Spinal cord (tissue), 10 donors: ENCODE data around the gene MPO. TPM values are rescaled to one million over a fixed set of nuclear protein-coding genes. Genes with fewer than 3 reads are reported as not detected.

Experiments
- DNase-seq, 6 donors: peaks; one replicate each; pipeline versions ENCODE4 v3.0.0 to v3.0.0-alpha.2; 2013 to 2015; ENCODE audit warnings: low spot score in 6 of 6, low read depth in 4 of 6
- H3K27ac ChIP-seq: one replicate; pipeline ENCODE4 v1.5.1; 2013; ENCODE audit warnings: low read depth, low read length, control low read depth
- H3K27me3 ChIP-seq: one replicate; pipeline ENCODE4 v1.6.1; 2013; ENCODE audit warnings: low read length; ENCODE audit not compliant: control insufficient read depth, insufficient read depth
- H3K36me3 ChIP-seq: one replicate; pipeline ENCODE4 v1.6.1; 2013; ENCODE audit warnings: low read length; ENCODE audit not compliant: control insufficient read depth, insufficient read depth
- H3K4me1 ChIP-seq: one replicate; pipeline ENCODE4 v1.6.1; 2013; ENCODE audit warnings: low read length; ENCODE audit not compliant: control insufficient read depth, insufficient read depth
- H3K4me3 ChIP-seq: one replicate; pipeline ENCODE4 v1.5.1; 2013; ENCODE audit warnings: low read depth, low read length, control low read depth
- H3K9me3 ChIP-seq: one replicate; pipeline ENCODE4 v1.6.1; 2013; ENCODE audit warnings: low read length; ENCODE audit not compliant: control insufficient read depth, insufficient read depth
- WGBS: methylation state at CpG from one replicate; pipeline ENCODE4 v1.1.5; 2013; ENCODE audit warnings: missing lambda C conversion rate; ENCODE audit not compliant: insufficient coverage; 5-methylcytosine and 5-hydroxymethylcytosine counted together
- polyA plus RNA-seq, 2 donors: library from polyadenylated mRNA; unstranded; fragments of 120-200 nt; gene quantifications; one replicate each; pipeline ENCODE4 v1.2.1, GENCODE V29; 2013; ENCODE audit not compliant: insufficient read length in 2 of 2
- total RNA-seq, 2 donors: library from RNA; depleted of rRNA in 1 of 2; stranded (reverse); fragments of 120-200 nt in 1 of 2; fragments of >200 nt in 1 of 2; gene quantifications; one replicate each; pipeline versions ENCODE4 v1.2.3 to v1.2.4, GENCODE V29; 2013 to 2014
- donor health status: healthy.

The MPO gene
- total and polyA plus RNA-seq, 4 donors: 1.9 to 71.2 (median 4.8) TPM

DNA sequence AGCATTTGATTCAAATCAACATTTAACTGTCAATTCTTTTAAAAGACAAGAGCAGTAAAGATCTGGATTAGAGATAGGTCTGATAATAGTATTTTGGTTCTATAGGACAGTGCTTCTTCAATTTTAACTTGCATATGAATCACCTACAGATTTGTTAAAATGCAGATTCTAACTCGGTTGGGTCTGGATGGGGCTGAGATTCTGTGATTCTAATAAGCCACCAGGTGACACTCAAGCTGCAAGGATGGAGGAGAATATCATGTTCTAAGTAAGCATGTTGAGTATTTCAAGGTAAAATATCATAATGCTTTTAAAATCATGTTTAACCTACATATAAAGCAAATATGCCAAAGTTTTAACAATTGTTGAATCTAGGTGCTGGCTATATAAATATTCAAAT lies 32.1 kb upstream of the MPO start:
- Histone ChIP-seq H3K27ac (no peak overlapping the region), H3K36me3 (peaks cover 79% of the 10 kb centered on the region), H3K27me3 (no peaks in the 10 kb centered on the region), H3K4me1 (no peaks in the 10 kb centered on the region), H3K4me3 (no peak overlapping the region), H3K9me3 (no peaks in the 10 kb centered on the region)
- DNase-seq: no peak
- WGBS: no CpG with 5 or more reads among the region's 1 CpG

DNA sequence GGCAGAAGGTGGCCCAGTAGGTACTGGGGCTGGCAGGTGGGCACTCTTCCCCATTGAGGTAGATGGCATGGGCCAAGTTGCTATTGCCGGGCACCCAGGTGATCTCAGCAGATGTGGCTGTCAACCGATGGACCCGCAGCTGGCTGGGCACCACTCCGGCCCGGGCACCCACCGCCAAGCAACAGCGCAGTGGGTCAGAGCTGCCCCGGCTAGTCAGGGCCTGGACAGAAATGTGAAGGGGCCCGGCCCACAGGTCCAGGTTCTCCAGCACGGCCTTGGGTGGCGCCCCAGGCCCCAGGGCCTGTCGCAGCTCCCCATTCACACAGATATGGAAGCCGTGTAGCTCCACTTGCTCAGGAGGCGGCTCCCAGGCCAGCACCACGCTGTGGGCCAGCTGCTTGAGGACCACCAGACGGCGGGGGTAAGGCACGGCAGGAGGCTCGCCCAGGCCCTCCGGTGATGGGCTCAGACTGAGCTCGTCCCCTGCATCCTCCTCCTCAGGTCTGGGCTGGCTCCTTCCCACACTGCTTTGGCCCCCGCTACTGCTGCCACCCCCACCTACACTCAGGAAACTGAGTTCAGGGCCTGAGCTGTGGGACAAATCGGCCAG lies 31.4 kb upstream of the MPO start:
- Histone ChIP-seq H3K4me3 (no peak overlapping the region), H3K27ac (no peak overlapping the region), H3K27me3 (no peaks in the 10 kb centered on the region), H3K9me3 (no peaks in the 10 kb centered on the region), H3K4me1 (no peaks in the 10 kb centered on the region), H3K36me3 (peaks cover 80% of the 10 kb centered on the region)
- WGBS: 81% methylated on average over 21 of the region's 23 CpGs
- DNase-seq: no peak

DNA sequence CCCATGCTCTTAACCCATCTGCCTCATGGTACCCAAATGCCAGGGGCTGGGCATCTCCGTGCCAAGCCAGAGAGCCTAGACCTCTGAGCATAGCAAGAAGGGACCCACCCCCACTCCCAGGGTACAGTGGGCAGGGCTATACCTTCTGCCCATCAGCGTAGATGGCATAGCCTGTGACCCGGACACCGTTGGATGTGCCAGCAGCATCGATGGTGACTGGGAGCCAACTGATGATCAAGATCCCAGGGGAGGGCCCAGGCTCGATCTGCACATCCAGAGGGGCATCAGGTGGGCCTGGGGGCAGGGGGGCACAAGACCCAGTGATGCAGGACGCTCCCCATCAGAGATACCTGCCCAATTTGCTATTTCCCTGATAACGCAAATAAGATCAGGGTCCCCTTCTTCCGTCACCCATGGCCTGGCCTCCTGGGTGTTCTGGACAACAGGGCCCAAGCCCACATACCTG lies 30.7 kb upstream of the MPO start:
- DNase-seq: no peak
- H3K27me3 ChIP-seq: no peaks in the 10 kb centered on the region
- no peaks in the 10 kb centered on the region for H3K4me1 ChIP-seq
- H3K4me3 ChIP-seq: no peak overlapping the region
- H3K27ac ChIP-seq: no peak overlapping the region
- WGBS: 86% methylated on average over 9 of the region's 9 CpGs
- H3K36me3 ChIP-seq: peaks cover 81% of the 10 kb centered on the region
- no peaks in the 10 kb centered on the region for H3K9me3 ChIP-seq

DNA sequence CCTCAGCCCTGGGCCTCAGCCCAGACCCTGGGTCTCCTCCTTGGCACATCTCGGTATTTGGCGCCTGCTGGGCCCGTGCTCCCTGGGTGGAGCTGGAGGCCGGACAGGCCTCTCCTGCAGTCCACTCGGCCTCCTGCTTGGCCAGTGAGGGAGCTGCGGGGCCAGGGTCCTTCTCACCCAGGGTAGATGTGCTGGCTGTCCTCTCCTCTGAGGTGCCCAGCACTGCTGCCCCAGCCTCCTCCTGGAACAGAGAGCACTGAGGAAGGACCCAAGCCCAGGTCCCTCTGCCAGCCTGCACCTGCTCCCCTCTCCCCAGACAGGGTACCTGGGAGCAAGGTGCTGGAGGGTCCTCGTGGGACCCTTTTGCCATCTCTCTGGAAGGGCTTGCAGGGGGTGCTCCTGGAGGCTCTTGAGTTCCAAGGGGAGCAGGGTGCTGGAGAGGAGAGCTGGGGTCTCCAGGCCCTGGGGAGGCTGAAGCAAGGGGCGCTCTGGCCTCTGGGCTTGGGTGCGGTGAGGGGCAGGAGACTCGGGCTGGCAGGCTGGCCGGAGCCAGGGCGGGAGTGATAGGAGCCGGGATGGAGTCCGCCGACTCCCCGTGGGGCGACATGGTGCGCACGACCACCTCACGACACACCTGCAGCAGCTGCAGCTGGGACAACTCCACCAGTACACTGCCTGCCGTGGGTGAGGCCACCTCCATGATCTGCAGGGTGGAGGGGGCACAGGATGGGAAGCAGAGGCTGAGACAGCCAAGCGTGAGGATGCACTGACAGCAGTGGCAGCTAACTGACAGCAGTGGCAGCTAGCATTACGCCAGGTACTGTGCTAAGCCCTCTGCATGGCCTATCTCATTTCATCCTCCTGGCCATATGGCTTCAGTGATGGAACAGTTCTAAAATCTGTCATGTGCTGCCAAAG lies 30.0 kb upstream of the MPO start:
- no peaks in the 10 kb centered on the region for H3K9me3 ChIP-seq
- peaks cover 81% of the 10 kb centered on the region for H3K36me3 ChIP-seq
- H3K4me3 ChIP-seq: no peak overlapping the region
- WGBS: 91% methylated on average over 20 of the region's 23 CpGs
- no peaks in the 10 kb centered on the region for H3K27me3 ChIP-seq
- DNase-seq: no peak
- H3K27ac ChIP-seq: no peak overlapping the region
- no peaks in the 10 kb centered on the region for H3K4me1 ChIP-seq

DNA sequence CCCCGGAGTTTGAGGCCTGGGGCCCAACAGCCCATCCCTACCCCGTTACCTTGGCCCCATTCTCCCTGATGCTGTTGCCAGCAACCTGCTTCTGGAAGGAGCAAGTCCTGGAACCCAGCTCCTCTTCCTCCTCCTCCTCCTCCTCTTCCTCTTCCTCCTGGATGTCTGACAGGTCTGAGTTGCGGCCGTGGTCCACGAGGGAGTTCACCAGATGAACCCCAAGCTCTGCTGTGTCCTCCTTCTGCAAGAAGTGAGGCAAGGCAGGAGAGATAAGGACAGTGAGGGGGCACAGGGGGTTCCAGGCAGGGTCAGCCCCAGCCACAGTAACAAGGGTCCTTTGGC lies 29.2 kb upstream of the MPO start:
- no peak for DNase-seq
- Histone ChIP-seq H3K27ac (no peak overlapping the region), H3K9me3 (no peaks in the 10 kb centered on the region), H3K36me3 (peaks cover 82% of the 10 kb centered on the region), H3K27me3 (no peaks in the 10 kb centered on the region), H3K4me1 (no peaks in the 10 kb centered on the region), H3K4me3 (no peak overlapping the region)
- 93% methylated on average over 5 of the region's 5 CpGs for whole genome bisulfite sequencing

DNA sequence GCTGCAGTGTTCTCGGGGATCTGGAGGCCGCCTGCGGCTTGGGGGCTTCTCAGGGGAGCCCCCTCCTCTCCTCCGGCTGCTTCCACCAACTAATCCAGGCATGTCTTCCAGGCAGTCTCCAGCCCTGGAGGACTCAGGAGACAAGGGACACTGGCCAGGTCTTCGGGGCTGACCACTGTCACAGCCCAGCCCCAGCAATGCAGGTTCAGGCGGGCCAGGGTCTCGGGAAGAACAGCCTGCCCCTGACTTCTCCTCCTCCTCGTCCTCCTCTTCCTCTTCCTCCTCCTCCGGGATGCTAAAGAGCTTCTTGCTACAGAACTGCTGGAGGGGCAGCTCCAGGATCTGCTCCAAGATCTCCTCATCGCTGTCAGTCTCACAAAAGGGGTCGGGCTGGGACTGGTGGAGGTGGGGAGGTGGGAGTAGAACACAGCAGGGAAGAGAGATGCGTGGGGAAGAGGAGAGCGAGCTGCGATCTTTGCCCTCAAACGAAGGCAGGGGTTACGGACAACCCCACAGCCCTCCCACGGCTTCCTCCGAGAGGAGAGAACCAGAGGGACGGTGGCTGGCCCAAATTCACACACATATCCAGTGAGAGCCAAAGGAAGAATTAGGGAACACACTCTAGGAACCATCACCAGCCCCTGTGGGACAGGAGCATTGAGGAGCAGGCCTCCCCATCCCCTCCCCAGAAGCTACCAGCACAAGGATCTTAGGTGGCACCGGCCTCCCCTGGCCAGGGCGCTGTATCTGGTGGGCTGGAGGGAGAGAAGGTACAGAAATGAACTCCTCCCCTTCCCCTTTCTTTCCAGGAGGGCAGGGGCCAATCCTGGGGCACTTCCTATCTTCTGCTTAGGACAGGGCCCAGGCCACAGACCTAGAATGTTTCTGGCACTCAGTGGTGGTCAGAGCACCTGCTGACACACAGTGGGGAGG lies 28.5 kb upstream of the MPO start:
- H3K4me1 ChIP-seq: peaks cover 5% of the 10 kb centered on the region
- 76% methylated on average over 16 of the region's 21 CpGs for WGBS
- no peaks in the 10 kb centered on the region for H3K9me3 ChIP-seq
- H3K27ac ChIP-seq: no peak overlapping the region
- peaks cover 83% of the 10 kb centered on the region for H3K36me3 ChIP-seq
- H3K27me3 ChIP-seq: no peaks in the 10 kb centered on the region
- no peak overlapping the region for H3K4me3 ChIP-seq
- DNase-seq: no peak

DNA sequence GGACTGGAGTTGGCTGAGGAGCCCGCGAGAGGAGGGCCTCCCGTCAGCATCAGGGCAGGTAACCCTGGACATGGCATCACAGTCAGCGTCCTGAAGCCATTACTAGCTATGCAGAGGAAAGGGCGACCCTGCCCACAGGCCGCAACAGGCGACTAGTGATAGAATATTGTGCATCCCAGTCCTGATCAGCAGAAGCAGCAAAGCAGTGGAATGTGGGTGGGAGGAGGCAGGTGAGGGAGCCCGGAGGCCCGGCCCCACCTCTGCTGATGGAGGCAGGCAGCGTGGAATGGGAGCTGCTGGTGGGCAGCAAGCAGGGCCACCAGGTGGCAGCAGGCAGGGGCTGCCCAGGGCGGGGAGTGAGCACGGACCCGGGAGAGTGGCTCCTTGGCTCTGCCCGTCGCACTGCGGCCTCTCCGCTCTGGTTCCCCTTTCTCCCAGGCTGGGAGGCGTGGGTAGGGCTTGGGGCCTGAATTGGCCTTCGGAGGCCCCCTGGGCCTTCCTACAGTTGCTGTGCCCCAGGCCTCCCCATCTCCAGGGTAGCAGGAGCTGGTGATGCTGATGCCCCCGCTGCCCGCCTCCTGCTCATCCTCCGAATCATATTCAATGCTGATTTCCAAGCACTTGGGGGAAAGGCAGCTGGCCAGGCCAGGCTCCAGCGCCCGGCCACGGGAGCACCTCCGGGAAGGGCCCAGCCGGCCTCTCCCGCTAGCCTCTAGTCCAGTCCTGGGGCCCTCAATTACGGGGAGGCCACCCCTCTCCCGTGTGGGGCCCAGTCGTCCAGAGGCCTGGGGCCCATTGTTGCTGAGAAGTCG lies 27.6 kb upstream of the MPO start:
- no peak overlapping the region for H3K4me3 ChIP-seq
- no peaks in the 10 kb centered on the region for H3K9me3 ChIP-seq
- H3K4me1 ChIP-seq: peaks cover 9% of the 10 kb centered on the region
- DNase-seq: no peak
- H3K36me3 ChIP-seq: peaks cover 85% of the 10 kb centered on the region
- H3K27ac ChIP-seq: no peak overlapping the region
- no peaks in the 10 kb centered on the region for H3K27me3 ChIP-seq
- WGBS: 73% methylated on average over 32 of the region's 32 CpGs

DNA sequence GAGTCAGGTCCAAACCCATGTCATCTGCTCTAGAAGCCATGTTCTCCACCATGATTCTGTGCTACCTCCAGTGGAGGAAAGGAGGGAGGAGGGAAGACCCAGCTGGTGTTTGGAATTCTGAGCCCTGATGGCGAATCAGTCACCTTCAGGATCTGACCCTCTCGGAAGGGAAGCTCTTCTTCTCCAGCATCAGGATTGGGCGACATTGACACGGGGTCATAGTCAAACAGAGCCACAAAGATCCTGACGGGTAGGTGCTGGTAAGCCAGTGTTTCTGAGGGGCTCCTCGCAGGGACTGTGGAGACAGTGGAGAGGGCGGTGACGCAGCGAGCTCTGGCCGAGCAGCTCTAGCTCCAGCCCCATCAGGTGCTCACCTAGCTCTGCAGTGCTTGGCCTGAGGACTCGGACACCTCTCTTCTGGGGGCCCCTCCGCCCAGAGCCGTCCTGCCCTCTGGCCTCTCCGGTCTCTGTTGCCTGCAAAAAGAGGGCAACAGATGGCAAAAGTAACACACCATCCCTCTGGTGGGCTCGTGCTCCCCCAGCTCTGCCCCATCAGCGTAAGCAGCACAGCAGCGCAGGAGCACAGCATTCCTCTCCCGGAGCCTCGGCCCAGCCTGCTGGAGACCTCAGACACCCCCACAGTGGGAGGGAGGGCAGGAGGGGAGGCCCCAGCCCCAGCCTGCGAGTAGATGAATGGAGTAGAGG lies 26.9 kb upstream of the MPO start:
- Histone ChIP-seq H3K9me3 (no peaks in the 10 kb centered on the region), H3K27me3 (no peaks in the 10 kb centered on the region), H3K4me3 (no peak overlapping the region), H3K4me1 (peaks cover 12% of the 10 kb centered on the region), H3K36me3 (peaks cover 93% of the 10 kb centered on the region), H3K27ac (no peak overlapping the region)
- 85% methylated on average over 16 of the region's 20 CpGs for WGBS
- no peak for DNase-seq
